ENCODE data around the gene MCC.

DNA sequence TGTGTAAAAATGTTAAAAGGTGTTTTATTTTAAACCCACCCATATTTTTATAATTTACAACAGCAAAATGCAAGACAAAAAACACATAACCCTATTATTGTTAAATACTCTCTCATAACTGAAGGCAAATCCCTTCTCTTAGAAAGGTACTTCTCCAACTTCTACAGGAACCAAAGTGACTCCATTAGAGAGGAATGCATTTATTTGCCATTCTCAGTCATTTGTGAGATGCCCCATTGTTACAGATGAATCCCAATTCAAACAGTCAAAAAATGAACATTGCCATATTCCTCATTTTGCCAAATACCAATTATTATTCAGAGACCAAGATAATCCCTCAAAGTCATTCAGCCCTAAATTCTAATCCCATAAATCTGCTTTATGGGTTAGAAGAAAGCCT lies 229.2 kb downstream of the MCC start:
- TF ChIP-seq, protein P1, sequence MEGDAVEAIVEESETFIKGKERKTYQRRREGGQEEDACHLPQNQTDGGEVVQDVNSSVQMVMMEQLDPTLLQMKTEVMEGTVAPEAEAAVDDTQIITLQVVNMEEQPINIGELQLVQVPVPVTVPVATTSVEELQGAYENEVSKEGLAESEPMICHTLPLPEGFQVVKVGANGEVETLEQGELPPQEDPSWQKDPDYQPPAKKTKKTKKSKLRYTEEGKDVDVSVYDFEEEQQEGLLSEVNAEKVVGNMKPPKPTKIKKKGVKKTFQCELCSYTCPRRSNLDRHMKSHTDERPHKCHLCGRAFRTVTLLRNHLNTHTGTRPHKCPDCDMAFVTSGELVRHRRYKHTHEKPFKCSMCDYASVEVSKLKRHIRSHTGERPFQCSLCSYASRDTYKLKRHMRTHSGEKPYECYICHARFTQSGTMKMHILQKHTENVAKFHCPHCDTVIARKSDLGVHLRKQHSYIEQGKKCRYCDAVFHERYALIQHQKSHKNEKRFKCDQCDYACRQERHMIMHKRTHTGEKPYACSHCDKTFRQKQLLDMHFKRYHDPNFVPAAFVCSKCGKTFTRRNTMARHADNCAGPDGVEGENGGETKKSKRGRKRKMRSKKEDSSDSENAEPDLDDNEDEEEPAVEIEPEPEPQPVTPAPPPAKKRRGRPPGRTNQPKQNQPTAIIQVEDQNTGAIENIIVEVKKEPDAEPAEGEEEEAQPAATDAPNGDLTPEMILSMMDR (IDR thresholded peaks at IDR 0.05): no peak
- TF ChIP-seq POLR2AphosphoS5 (IDR thresholded peaks at IDR 0.05): no peak

All from breast epithelium (tissue), 3 donors.